Mucosa of stomach (tissue), 1 donor: ENCODE data around the gene BTN3A1.
A peak's percentile ranks its signal among the peaks of the same experiment; 100 is the strongest.
"Not testable (repeated sequence)": the region's sequence is repeated elsewhere in the genome, so short reads cannot be mapped to it uniquely, and the experiment has no call there.

ENCODE experiments used
- H3K27me3 ChIP-seq: one replicate; pipeline ENCODE4 v1.7.0; 2013; ENCODE audit warnings: mild to moderate bottlenecking, low read length; ENCODE audit not compliant: control insufficient read depth, insufficient read depth
- H3K36me3 ChIP-seq: one replicate; pipeline ENCODE4 v1.7.0; 2013; ENCODE audit warnings: low read length; ENCODE audit not compliant: control insufficient read depth, insufficient read depth
- H3K4me1 ChIP-seq: one replicate; pipeline ENCODE4 v1.7.0; 2013; ENCODE audit warnings: mild to moderate bottlenecking, low read length; ENCODE audit not compliant: control insufficient read depth, insufficient read depth
- H3K4me3 ChIP-seq: one replicate; pipeline ENCODE4 v1.7.0; 2013; ENCODE audit warnings: low read length
- H3K9ac ChIP-seq: one replicate; pipeline ENCODE4 v1.7.0; 2013; ENCODE audit warnings: mild to moderate bottlenecking, low read length, moderate library complexity
- H3K9me3 ChIP-seq: one replicate; pipeline ENCODE4 v1.7.0; 2013; ENCODE audit warnings: mild to moderate bottlenecking, low read length, moderate library complexity; ENCODE audit not compliant: control insufficient read depth
- donor health status: Pancreatic carcinoma.

Gene BTN3A1

DNA sequence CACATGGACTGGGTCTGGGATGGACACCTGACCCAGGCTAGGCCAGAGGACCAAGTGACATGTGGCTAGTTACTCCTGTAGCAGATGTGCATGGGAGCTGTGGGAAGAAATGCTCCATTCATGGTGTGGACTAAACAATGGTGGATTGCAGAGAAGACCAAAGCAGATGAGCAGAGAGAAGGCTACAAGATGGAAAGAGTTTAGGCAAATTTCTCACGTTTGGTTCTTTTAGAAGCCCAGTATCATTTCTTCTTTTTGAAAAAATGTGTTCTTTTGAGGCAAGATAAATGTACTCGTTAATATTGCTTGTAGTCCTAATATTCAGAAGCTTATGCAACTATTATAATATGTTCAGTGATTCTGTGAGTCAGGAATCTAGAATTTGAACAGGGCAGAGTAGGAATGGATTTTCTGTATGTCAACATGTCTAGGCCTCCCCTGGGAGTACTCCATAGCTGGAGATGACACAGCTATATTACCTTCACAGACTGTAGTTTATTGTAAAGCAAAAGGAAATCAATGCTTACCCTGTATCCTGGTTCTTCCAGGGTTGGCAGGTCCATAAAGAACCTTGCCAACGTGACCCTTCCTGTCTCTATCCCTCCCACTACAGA, 53.4 kb downstream of the BTN3A1 start:
- Histone ChIP-seq H3K4me1 (peaks cover 19% of the 10 kb centered on the region), H3K27me3 (no peaks in the 10 kb centered on the region), H3K4me3 (no peak overlapping the region), H3K36me3 (no peaks in the 10 kb centered on the region), H3K9ac (no peak overlapping the region), H3K9me3 (no peaks in the 10 kb centered on the region)

- peaks cover 28% of the 10 kb centered on the region for H3K4me1 ChIP-seq
- H3K4me3 ChIP-seq: peak overlapping the region; percentile 96
- no peaks in the 10 kb centered on the region for H3K9me3 ChIP-seq
- H3K27me3 ChIP-seq: no peaks in the 10 kb centered on the region
- no peaks in the 10 kb centered on the region for H3K36me3 ChIP-seq
- H3K9ac ChIP-seq: peak overlapping the region; percentile 100
These were observed 55.3 kb downstream of the BTN3A1 start for GRCh38 chr6:26457264-26457805.

GRCh38 chr6:26457806-26458688, 56.0 kb downstream of the BTN3A1 start, which contains the start of gene BTN2A1:
TSS of gene BTN2A1 (plus strand) at chr6:26457955. CDS start at chr6:26458637, 682 bp downstream.
- H3K36me3 ChIP-seq: no peaks in the 10 kb centered on the region
- H3K4me3 ChIP-seq: peak within 1 kb of the TSS; percentile 96
- H3K9ac ChIP-seq: peak within 1 kb of the TSS; percentile 100
- H3K9me3 ChIP-seq: no peaks in the 10 kb centered on the region
- H3K27me3 ChIP-seq: no peaks in the 10 kb centered on the region
- H3K4me1 ChIP-seq: peaks cover 29% of the 10 kb centered on the region

DNA sequence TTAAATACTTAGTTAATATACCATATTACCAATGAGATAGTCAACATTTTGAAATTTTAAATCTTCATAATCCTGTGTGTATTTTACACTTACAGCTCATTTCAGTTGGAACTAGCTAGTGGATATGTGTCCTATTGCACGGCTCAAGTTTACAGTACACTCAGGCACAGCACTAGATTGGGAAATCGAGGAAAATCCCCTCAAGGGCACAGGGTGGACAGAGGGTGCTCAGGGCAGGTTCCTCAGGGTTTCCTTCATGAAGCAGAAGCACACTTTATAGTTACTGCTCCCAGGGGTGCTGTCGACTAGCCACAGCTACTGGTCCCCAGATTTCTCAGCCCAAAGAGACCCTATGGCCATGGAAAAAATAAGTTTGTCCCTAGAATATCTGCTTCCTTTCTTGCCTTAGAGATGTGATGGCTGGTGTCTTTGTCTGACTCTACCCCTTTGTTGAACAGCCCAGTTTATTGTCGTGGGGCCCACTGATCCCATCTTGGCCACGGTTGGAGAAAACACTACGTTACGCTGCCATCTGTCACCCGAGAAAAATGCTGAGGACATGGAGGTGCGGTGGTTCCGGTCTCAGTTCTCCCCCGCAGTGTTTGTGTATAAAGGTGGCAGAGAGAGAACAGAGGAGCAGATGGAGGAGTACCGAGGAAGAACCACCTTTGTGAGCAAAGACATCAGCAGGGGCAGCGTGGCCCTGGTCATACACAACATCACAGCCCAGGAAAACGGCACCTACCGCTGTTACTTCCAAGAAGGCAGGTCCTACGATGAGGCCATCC, 57.1 kb downstream of the BTN3A1 start:
- Histone ChIP-seq H3K4me3 (no peak overlapping the region), H3K4me1 (peaks cover 29% of the 10 kb centered on the region), H3K27me3 (no peaks in the 10 kb centered on the region), H3K9me3 (no peaks in the 10 kb centered on the region), H3K36me3 (no peaks in the 10 kb centered on the region), H3K9ac (peak overlapping the region; percentile 26)

DNA sequence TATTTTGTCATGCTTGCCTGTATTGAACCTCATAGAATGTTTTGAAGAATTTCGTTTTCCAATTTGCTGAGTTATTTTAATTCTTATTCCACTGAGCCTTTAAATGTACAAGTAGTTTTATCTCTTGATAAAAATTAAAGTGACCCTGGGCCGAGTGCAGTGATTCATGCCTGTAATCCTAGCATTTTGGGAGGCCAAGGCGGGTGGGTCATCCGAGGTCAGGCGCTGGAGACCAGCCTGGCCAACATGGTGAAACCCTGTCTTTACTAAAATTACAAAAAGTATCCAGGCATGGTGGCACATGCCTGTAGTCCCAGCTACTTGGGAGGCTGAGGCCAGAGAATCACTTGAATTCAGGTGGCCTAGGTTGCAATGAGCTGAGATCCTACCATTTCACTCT, 59.3 kb downstream of the BTN3A1 start:
- not testable (repeated sequence) for H3K27me3 ChIP-seq, H3K4me3 ChIP-seq, H3K9me3 ChIP-seq, H3K36me3 ChIP-seq, H3K9ac ChIP-seq
- H3K4me1 ChIP-seq: peaks cover 29% of the 10 kb centered on the region

DNA sequence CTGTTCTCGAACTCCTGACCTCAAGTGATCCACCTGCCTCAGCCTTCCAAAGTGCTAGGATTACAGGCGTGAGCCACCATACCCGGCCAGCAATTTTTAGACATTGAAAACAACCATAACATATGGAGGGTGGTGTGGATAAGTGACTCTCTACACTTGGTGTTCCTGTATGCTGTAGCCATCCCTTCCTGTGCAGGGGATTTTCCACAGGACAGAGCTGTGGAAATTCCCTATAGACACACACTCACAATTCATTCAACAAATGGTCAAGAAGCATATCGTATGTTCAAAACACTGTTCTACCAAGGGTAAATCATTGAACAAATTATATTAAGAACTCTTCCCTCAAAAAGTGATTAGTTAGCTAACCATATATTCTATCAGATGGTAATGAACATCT, 61.9 kb downstream of the BTN3A1 start:
- Histone ChIP-seq H3K4me3 (no peak overlapping the region), H3K9me3 (no peaks in the 10 kb centered on the region), H3K9ac (no peak overlapping the region), H3K27me3 (no peaks in the 10 kb centered on the region), H3K36me3 (peaks cover 11% of the 10 kb centered on the region), H3K4me1 (peaks cover 23% of the 10 kb centered on the region)

- H3K4me1 ChIP-seq: peaks cover 17% of the 10 kb centered on the region
- H3K27me3 ChIP-seq: no peaks in the 10 kb centered on the region
- H3K9me3 ChIP-seq: no peaks in the 10 kb centered on the region
- no peak overlapping the region for H3K4me3 ChIP-seq
- peaks cover 11% of the 10 kb centered on the region for H3K36me3 ChIP-seq
- no peak overlapping the region for H3K9ac ChIP-seq
These were observed 62.5 kb downstream of the BTN3A1 start for GRCh38 chr6:26464416-26465131.
